CD8-positive, alpha-beta memory T cell (primary cell): ENCODE data around the gene NUP98. TPM values are rescaled to one million over a fixed set of nuclear protein-coding genes. Genes with fewer than 3 reads are reported as not detected.

ENCODE experiments used
- CTCF ChIA-PET: fragments of 350-600 bp; sonication (Branson Sonifier 250); formaldehyde crosslinking; loops from one replicate; lab custom pipeline; 2021; ENCODE audit warnings: antibody characterized with exemption; lab: Charles Lee
- POLR2A ChIA-PET: fragments of 350-600 bp; sonication (Branson Sonifier 250); formaldehyde crosslinking; loops from one replicate; lab custom pipeline; 2021; ENCODE audit warnings: antibody characterized with exemption; lab: Charles Lee
- DNase-seq, 5 donors: peaks; one replicate each; pipeline versions ENCODE4 v3.0.0 to v3.0.0-alpha.2; 2020 to 2022; ENCODE audit warnings: mixed read lengths in 1 of 5
- H3K27ac ChIP-seq: one replicate; pipeline ENCODE4 v1.7.0; 2013; ENCODE audit warnings: low read depth, mild to moderate bottlenecking, low read length, moderate library complexity
- H3K27me3 ChIP-seq: 2 replicates; pipeline ENCODE4 v1.7.0; 2013; ENCODE audit warnings: low read length, mild to moderate bottlenecking; ENCODE audit not compliant: insufficient read depth, poor library complexity, severe bottlenecking
- H3K36me3 ChIP-seq: 2 replicates; pipeline ENCODE4 v1.7.0; 2013; ENCODE audit warnings: mild to moderate bottlenecking, low read length, moderate library complexity; ENCODE audit not compliant: insufficient read depth
- H3K4me1 ChIP-seq: 2 replicates; pipeline ENCODE4 v1.7.0; 2013; ENCODE audit warnings: mild to moderate bottlenecking, low read length, moderate library complexity; ENCODE audit not compliant: insufficient read depth
- H3K4me3 ChIP-seq: 2 replicates; pipeline ENCODE4 v1.7.0; 2013; ENCODE audit warnings: mild to moderate bottlenecking, low read length
- H3K9me3 ChIP-seq: 2 replicates; pipeline ENCODE4 v1.7.0; 2013; ENCODE audit warnings: mild to moderate bottlenecking, low read length
- H3K27ac Mint-ChIP-seq, 8 donors: one replicate each; pipeline ENCODE4 v1.8.0; 2020 to 2021; ENCODE audit warnings: mixed read lengths in 8 of 8, mild to moderate bottlenecking in 6 of 8, inconsistent platforms in 3 of 8, moderate library complexity in 3 of 8
- H3K27me3 Mint-ChIP-seq, 2 donors: one replicate each; pipeline ENCODE4 v1.8.0; 2020 to 2021; ENCODE audit warnings: mixed read lengths in 2 of 2, mild to moderate bottlenecking in 1 of 2, moderate library complexity in 1 of 2
- H3K36me3 Mint-ChIP-seq, 3 donors: one replicate each; pipeline ENCODE4 v1.8.0; 2020 to 2021; ENCODE audit warnings: mixed read lengths in 3 of 3, inconsistent platforms in 1 of 3, mild to moderate bottlenecking in 1 of 3
- H3K4me1 Mint-ChIP-seq, 3 donors: one replicate each; pipeline ENCODE4 v1.8.0; 2020 to 2021; ENCODE audit warnings: mixed read lengths in 3 of 3, inconsistent platforms in 1 of 3, mild to moderate bottlenecking in 1 of 3
- H3K4me3 Mint-ChIP-seq, 7 donors: one replicate each; pipeline ENCODE4 v1.8.0; 2020 to 2021; ENCODE audit warnings: mixed read lengths in 7 of 7, mild to moderate bottlenecking in 6 of 7, moderate library complexity in 4 of 7, inconsistent platforms in 2 of 7
- H3K9me3 Mint-ChIP-seq, 5 donors: one replicate each; pipeline ENCODE4 v1.8.0; 2020 to 2022; ENCODE audit warnings: mixed read lengths in 5 of 5, mild to moderate bottlenecking in 3 of 5, moderate library complexity in 2 of 5, inconsistent platforms in 1 of 5
- polyA plus RNA-seq: library from polyadenylated mRNA; unstranded; fragments of 300-500 nt; fragmentation: Illumina TruSeq; gene quantifications from one replicate; pipeline ENCODE4 v1.2.3, GENCODE V29; 2021
- total RNA-seq, 2 experiments: library from RNA; stranded (reverse); gene quantifications; one replicate each; pipeline ENCODE4 v1.2.3, GENCODE V29; 2021

NUP98 gene
- total and polyA plus RNA-seq, 3 experiments from 2014 or later = 49.0 to 105 (median 101) TPM

- Mint-ChIP-seq H3K36me3 (peaks cover 11 to 76% (median 13%) of the 10 kb centered on the region in 3 donors), H3K9me3 (no peaks in the 10 kb centered on the region)
Measured at GRCh38 chr11:3667149-3668035, 130.0 kb downstream of the NUP98 start.

GRCh38 chr11:3666023-3666530 lies 131.3 kb downstream of the NUP98 start:
- Mint-ChIP-seq H3K4me3 (no peak overlapping the region), H3K9me3 (no peaks in the 10 kb centered on the region), H3K36me3 (peaks cover 9 to 63% (median 11%) of the 10 kb centered on the region in 3 donors), H3K27me3 (no peaks in the 10 kb centered on the region), H3K27ac (no peak overlapping the region), H3K4me1 (no peaks in the 10 kb centered on the region)
- ChIA-PET POLR2A (no interaction called here), CTCF (no interaction called here)
- H3K36me3 ChIP-seq = no peaks in the 10 kb centered on the region
- H3K9me3 ChIP-seq = no peaks in the 10 kb centered on the region
- H3K4me3 ChIP-seq = no peak overlapping the region
- H3K4me1 ChIP-seq = no peaks in the 10 kb centered on the region
- no peaks in the 10 kb centered on the region for H3K27me3 ChIP-seq
- H3K27ac ChIP-seq = no peak overlapping the region
- DNase-seq = no peak

More at GRCh38 chr11:3667149-3668035, 130.0 kb downstream of the NUP98 start:
- Histone ChIP-seq H3K4me1 (no peaks in the 10 kb centered on the region), H3K9me3 (no peaks in the 10 kb centered on the region), H3K27ac (no peak overlapping the region), H3K27me3 (no peaks in the 10 kb centered on the region), H3K4me3 (no peak overlapping the region), H3K36me3 (no peaks in the 10 kb centered on the region)
- DNase-seq = no peak
- H3K4me1 Mint-ChIP-seq = no peaks in the 10 kb centered on the region
- CTCF ChIA-PET = no interaction called here
- POLR2A ChIA-PET = no interaction called here
- no peaks in the 10 kb centered on the region for H3K27me3 Mint-ChIP-seq
- H3K4me3 Mint-ChIP-seq = no peak overlapping the region
- H3K27ac Mint-ChIP-seq = no peak overlapping the region

GRCh38 chr11:3665336-3666022 lies 131.9 kb downstream of the NUP98 start:
- H3K36me3 ChIP-seq = no peaks in the 10 kb centered on the region
- H3K27ac Mint-ChIP-seq = peak overlapping the region in 4 of 8 donors; percentile 29 to 59 (median 40)

GRCh38 chr11:3664032-3664630 lies 133.2 kb downstream of the NUP98 start:
- Mint-ChIP-seq H3K4me3 (no peak overlapping the region), H3K4me1 (no peaks in the 10 kb centered on the region), H3K27me3 (no peaks in the 10 kb centered on the region), H3K27ac (peak overlapping the region in 3 of 8 donors; percentile 1 to 59 (median 32)), H3K9me3 (no peaks in the 10 kb centered on the region), H3K36me3 (peaks cover 4 to 43% (median 6%) of the 10 kb centered on the region in 3 donors)
- POLR2A ChIA-PET = no interaction called here
- Histone ChIP-seq H3K4me1 (no peaks in the 10 kb centered on the region), H3K27me3 (no peaks in the 10 kb centered on the region), H3K27ac (no peak overlapping the region), H3K9me3 (no peaks in the 10 kb centered on the region), H3K4me3 (no peak overlapping the region), H3K36me3 (no peaks in the 10 kb centered on the region)
- CTCF ChIA-PET = no interaction called here
- DNase-seq = no peak

More at GRCh38 chr11:3665336-3666022, 131.9 kb downstream of the NUP98 start:
- DNase-seq = no peak
- H3K4me1 ChIP-seq = no peaks in the 10 kb centered on the region
- Mint-ChIP-seq H3K36me3 (peaks cover 8 to 57% (median 11%) of the 10 kb centered on the region in 3 donors), H3K4me3 (no peak overlapping the region), H3K4me1 (no peaks in the 10 kb centered on the region), H3K27me3 (no peaks in the 10 kb centered on the region), H3K9me3 (no peaks in the 10 kb centered on the region)
- no peak overlapping the region for H3K27ac ChIP-seq
- POLR2A ChIA-PET = no interaction called here
- H3K27me3 ChIP-seq = no peaks in the 10 kb centered on the region
- H3K9me3 ChIP-seq = no peaks in the 10 kb centered on the region
- no peak overlapping the region for H3K4me3 ChIP-seq
- CTCF ChIA-PET = no interaction called here

GRCh38 chr11:3662856-3663255 lies 134.5 kb downstream of the NUP98 start:
- ChIA-PET POLR2A (no interaction called here), CTCF (no interaction called here)
- Mint-ChIP-seq H3K4me3 (no peak overlapping the region), H3K4me1 (no peaks in the 10 kb centered on the region), H3K27ac (peak overlapping the region in 1 of 8 donors; percentile 15), H3K9me3 (no peaks in the 10 kb centered on the region), H3K36me3 (peaks cover 3 to 30% (median 6%) of the 10 kb centered on the region in 3 donors), H3K27me3 (peaks cover 0 to 8% of the 10 kb centered on the region in 2 donors)
- Histone ChIP-seq H3K27ac (no peak overlapping the region), H3K27me3 (no peaks in the 10 kb centered on the region), H3K4me1 (no peaks in the 10 kb centered on the region), H3K9me3 (no peaks in the 10 kb centered on the region), H3K4me3 (no peak overlapping the region), H3K36me3 (no peaks in the 10 kb centered on the region)
- no peak for DNase-seq

GRCh38 chr11:3660960-3661359 lies 136.4 kb downstream of the NUP98 start:
- Mint-ChIP-seq H3K27ac (no peak overlapping the region), H3K4me3 (no peak overlapping the region), H3K9me3 (no peaks in the 10 kb centered on the region), H3K4me1 (no peaks in the 10 kb centered on the region), H3K36me3 (peaks cover 3 to 16% (median 6%) of the 10 kb centered on the region in 3 donors), H3K27me3 (peaks cover 4 to 13% of the 10 kb centered on the region in 2 donors)
- no peak overlapping the region for H3K4me3 ChIP-seq
- no peaks in the 10 kb centered on the region for H3K36me3 ChIP-seq
- DNase-seq = no peak
- H3K27me3 ChIP-seq = no peaks in the 10 kb centered on the region
- H3K9me3 ChIP-seq = no peaks in the 10 kb centered on the region
- CTCF ChIA-PET = no interaction called here
- H3K27ac ChIP-seq = no peak overlapping the region
- POLR2A ChIA-PET = no interaction called here
- H3K4me1 ChIP-seq = no peaks in the 10 kb centered on the region

- Histone ChIP-seq H3K27ac (no peak overlapping the region), H3K9me3 (no peaks in the 10 kb centered on the region), H3K27me3 (no peaks in the 10 kb centered on the region), H3K36me3 (no peaks in the 10 kb centered on the region), H3K4me3 (no peak overlapping the region), H3K4me1 (no peaks in the 10 kb centered on the region)
- Mint-ChIP-seq H3K4me1 (no peaks in the 10 kb centered on the region), H3K9me3 (no peaks in the 10 kb centered on the region), H3K27me3 (peaks cover 6 to 18% of the 10 kb centered on the region in 2 donors), H3K27ac (peak overlapping the region in 2 of 8 donors; percentile 21 to 28), H3K36me3 (peaks cover 0 to 5% (median 0%) of the 10 kb centered on the region in 3 donors), H3K4me3 (no peak overlapping the region)
- CTCF ChIA-PET = no interaction called here
- no peak for DNase-seq
- POLR2A ChIA-PET = no interaction called here
Measured at GRCh38 chr11:3659595-3660515, 137.5 kb downstream of the NUP98 start.
